HepG2 (cell line): ENCODE data around the gene SFXN5. TPM values are rescaled to one million over a fixed set of nuclear protein-coding genes. Genes with fewer than 3 reads are reported as not detected.

ENCODE experiments used
- ASH2L ChIP-seq: fragments of 300-600, 200-600 bp; sonication (generic); IDR thresholded peaks from 2 replicates; pipeline ENCODE4 v1.7.0; 2017; ENCODE audit warnings: low read depth, mild to moderate bottlenecking, moderate library complexity, mixed read lengths, low read length; ENCODE audit not compliant: insufficient read length
- CBFB ChIP-seq: sonication (generic); formaldehyde crosslinking; IDR thresholded peaks from 2 replicates; pipeline ENCODE4 v1.4.0; 2020; ENCODE audit warnings: missing genetic modification reagents
- DR1 ChIP-seq: sonication (generic); formaldehyde crosslinking; IDR thresholded peaks from 2 replicates; pipeline ENCODE4 v1.8.0; 2021; ENCODE audit warnings: mild to moderate bottlenecking, missing genetic modification reagents, inconsistent platforms
- HDAC2 ChIP-seq: sonication (generic); formaldehyde crosslinking; IDR thresholded peaks from 2 replicates; pipeline ENCODE4 v1.4.0; 2020; ENCODE audit warnings: missing genetic modification reagents
- HNRNPK ChIP-seq: fragments of 200-400 bp; formaldehyde crosslinking; IDR thresholded peaks from 2 replicates; pipeline ENCODE4 v1.6.1; 2018; ENCODE audit warnings: low read length, low read depth, moderate library complexity, mild to moderate bottlenecking; ENCODE audit not compliant: poor library complexity, severe bottlenecking
- KDM3A ChIP-seq: IDR thresholded peaks from 2 replicates; pipeline ENCODE4 v1.6.1; 2018; ENCODE audit warnings: low read depth, missing compliant biosample characterization
- KDM4B ChIP-seq: sonication (generic); formaldehyde crosslinking; IDR thresholded peaks from 2 replicates; pipeline ENCODE4 v1.4.0; 2020; ENCODE audit warnings: missing genetic modification reagents
- MAF1 ChIP-seq: sonication (generic); formaldehyde crosslinking; IDR thresholded peaks from 2 replicates; pipeline ENCODE4 v1.5.0; 2020; ENCODE audit warnings: missing genetic modification reagents, borderline replicate concordance
- MAFF ChIP-seq: IDR thresholded peaks from 2 replicates; pipeline ENCODE4 v1.6.1; 2011; ENCODE audit warnings: low read depth, low read length, improper control_type of control experiment
- MBNL3 ChIP-seq: fragments of 250-450 bp; sonication (Bioruptor Pico); conservative IDR thresholded peaks from 2 replicates; pipeline ENCODE4 v1.8.0; 2022; ENCODE audit warnings: mild to moderate bottlenecking, inconsistent platforms
- NFE2L2 ChIP-seq: fragments of 150-350 bp; IDR thresholded peaks from 2 replicates; pipeline ENCODE4 v1.6.1; 2014; ENCODE audit warnings: low read length
- NR2F6 ChIP-seq, 2 experiments: IDR thresholded peaks; 2 replicates each; pipeline ENCODE4 v1.6.1; 2016; ENCODE audit warnings: antibody characterized with exemption in 1 of 2, mild to moderate bottlenecking in 1 of 2
- REPIN1 ChIP-seq: sonication (generic); formaldehyde crosslinking; IDR thresholded peaks from 2 replicates; pipeline ENCODE4 v1.8.0; 2022; ENCODE audit warnings: missing genetic modification reagents, low read depth, mild to moderate bottlenecking, borderline replicate concordance
- RXRB ChIP-seq: IDR thresholded peaks from 2 replicates; pipeline ENCODE4 v1.6.1; 2016; ENCODE audit warnings: borderline replicate concordance, missing genetic modification reagents, missing compliant biosample characterization
- SMAD9 ChIP-seq: sonication (generic); formaldehyde crosslinking; IDR thresholded peaks from 2 replicates; pipeline ENCODE4 v1.5.1; 2020; ENCODE audit warnings: mild to moderate bottlenecking, missing genetic modification reagents
- TMF1 ChIP-seq: sonication (generic); formaldehyde crosslinking; IDR thresholded peaks from 2 replicates; pipeline ENCODE4 v1.8.1; 2022; ENCODE audit warnings: low read depth, missing genetic modification reagents
- ZNF143 ChIP-seq: sonication (generic); formaldehyde crosslinking; IDR thresholded peaks from 2 replicates; pipeline ENCODE4 v1.4.0; 2020; ENCODE audit warnings: missing genetic modification reagents
- ZNF766 ChIP-seq: sonication (generic); formaldehyde crosslinking; IDR thresholded peaks from 2 replicates; pipeline ENCODE4 v1.5.0; 2020; ENCODE audit warnings: missing genetic modification reagents, borderline replicate concordance
- ZNF777 ChIP-seq: sonication (generic); formaldehyde crosslinking; IDR thresholded peaks from 2 replicates; pipeline ENCODE4 v1.4.0; 2020; ENCODE audit warnings: missing genetic modification reagents
- polyA plus RNA-seq, 8 experiments: library from polyadenylated mRNA; depleted of rRNA in 3 of 8; stranded (reverse) in 7 of 8; unstranded in 1 of 8; fragments of >200 nt; fragmentation: Illumina TruSeq in 4 of 8; extraction: Trizol in 4 of 8; gene quantifications; 2 replicates each; pipeline versions ENCODE4 v1.2.1 to v1.2.3, GENCODE V29; 2011 to 2016; ENCODE audit warnings: low read depth in 4 of 8, missing spikeins in 1 of 8, mixed read lengths in 1 of 8; ENCODE audit not compliant: insufficient read depth in 1 of 8
- total RNA-seq, 5 experiments: library from RNA; depleted of rRNA; stranded (reverse); fragments of >200 nt; fragmentation: Illumina TruSeq; extraction: Trizol; gene quantifications; 2 replicates each; pipeline ENCODE4 v1.2.3, GENCODE V29; 2016; ENCODE audit warnings: low read depth in 1 of 5
- TF ChIP-seq, protein P1 (sequence below): sonication (generic); formaldehyde crosslinking; IDR thresholded peaks from 2 replicates; pipeline ENCODE4 v1.4.0; 2020; ENCODE audit warnings: mild to moderate bottlenecking, missing genetic modification reagents
- TF ChIP-seq, protein P2 (sequence below): sonication (generic); formaldehyde crosslinking; IDR thresholded peaks from 2 replicates; pipeline ENCODE4 v1.4.0; 2020; ENCODE audit warnings: missing genetic modification reagents

SFXN5 gene
- total and polyA plus RNA-seq, 2 of the 13 experiments (the other 11 are each of a cell fraction or from before 2014, with no cell fraction given), result 34.9 to 37.4 TPM

DNA sequence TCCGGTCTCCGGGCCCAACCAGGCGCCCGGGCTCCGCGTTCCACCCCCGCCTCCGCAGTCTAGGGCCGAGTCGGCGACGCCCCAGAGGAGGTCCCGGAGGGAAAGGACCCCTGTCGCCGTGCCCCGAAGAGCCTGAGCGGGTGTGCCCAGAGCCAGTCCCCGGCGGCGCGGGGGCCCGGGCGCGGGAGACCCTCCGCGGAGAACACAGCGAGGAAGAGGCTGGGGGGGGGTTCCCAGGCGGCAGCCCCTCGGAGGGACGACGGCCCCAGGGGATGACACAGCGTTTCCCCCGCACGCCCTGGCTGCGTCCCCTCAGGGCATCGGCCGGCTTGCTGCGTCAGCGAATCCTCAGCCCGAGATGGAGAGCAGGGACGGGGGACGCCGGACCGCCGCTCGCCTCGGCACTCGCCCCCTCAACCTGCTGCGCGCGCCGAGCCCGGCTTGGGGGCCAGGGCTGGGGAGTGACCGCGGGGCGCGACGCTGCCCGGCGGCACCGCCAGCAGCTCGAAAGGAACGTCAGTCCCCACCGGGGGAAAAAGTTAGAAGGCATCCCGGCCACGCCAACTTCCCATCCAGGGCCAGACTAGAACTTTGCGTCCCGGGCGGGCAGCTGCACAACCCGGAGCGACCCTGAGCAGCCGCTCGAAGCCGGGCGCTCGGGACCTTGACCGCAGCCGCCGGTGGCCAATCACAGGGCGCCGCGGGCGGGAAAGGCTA lies 711 bp downstream of the SFXN5 start (continued):
- TF ChIP-seq ZNF766 (CRISPR knock-in tag), result no peak; the same call in 1 of the 2 replicates
- TF ChIP-seq HDAC2, result no peak
- TF ChIP-seq, protein P1, sequence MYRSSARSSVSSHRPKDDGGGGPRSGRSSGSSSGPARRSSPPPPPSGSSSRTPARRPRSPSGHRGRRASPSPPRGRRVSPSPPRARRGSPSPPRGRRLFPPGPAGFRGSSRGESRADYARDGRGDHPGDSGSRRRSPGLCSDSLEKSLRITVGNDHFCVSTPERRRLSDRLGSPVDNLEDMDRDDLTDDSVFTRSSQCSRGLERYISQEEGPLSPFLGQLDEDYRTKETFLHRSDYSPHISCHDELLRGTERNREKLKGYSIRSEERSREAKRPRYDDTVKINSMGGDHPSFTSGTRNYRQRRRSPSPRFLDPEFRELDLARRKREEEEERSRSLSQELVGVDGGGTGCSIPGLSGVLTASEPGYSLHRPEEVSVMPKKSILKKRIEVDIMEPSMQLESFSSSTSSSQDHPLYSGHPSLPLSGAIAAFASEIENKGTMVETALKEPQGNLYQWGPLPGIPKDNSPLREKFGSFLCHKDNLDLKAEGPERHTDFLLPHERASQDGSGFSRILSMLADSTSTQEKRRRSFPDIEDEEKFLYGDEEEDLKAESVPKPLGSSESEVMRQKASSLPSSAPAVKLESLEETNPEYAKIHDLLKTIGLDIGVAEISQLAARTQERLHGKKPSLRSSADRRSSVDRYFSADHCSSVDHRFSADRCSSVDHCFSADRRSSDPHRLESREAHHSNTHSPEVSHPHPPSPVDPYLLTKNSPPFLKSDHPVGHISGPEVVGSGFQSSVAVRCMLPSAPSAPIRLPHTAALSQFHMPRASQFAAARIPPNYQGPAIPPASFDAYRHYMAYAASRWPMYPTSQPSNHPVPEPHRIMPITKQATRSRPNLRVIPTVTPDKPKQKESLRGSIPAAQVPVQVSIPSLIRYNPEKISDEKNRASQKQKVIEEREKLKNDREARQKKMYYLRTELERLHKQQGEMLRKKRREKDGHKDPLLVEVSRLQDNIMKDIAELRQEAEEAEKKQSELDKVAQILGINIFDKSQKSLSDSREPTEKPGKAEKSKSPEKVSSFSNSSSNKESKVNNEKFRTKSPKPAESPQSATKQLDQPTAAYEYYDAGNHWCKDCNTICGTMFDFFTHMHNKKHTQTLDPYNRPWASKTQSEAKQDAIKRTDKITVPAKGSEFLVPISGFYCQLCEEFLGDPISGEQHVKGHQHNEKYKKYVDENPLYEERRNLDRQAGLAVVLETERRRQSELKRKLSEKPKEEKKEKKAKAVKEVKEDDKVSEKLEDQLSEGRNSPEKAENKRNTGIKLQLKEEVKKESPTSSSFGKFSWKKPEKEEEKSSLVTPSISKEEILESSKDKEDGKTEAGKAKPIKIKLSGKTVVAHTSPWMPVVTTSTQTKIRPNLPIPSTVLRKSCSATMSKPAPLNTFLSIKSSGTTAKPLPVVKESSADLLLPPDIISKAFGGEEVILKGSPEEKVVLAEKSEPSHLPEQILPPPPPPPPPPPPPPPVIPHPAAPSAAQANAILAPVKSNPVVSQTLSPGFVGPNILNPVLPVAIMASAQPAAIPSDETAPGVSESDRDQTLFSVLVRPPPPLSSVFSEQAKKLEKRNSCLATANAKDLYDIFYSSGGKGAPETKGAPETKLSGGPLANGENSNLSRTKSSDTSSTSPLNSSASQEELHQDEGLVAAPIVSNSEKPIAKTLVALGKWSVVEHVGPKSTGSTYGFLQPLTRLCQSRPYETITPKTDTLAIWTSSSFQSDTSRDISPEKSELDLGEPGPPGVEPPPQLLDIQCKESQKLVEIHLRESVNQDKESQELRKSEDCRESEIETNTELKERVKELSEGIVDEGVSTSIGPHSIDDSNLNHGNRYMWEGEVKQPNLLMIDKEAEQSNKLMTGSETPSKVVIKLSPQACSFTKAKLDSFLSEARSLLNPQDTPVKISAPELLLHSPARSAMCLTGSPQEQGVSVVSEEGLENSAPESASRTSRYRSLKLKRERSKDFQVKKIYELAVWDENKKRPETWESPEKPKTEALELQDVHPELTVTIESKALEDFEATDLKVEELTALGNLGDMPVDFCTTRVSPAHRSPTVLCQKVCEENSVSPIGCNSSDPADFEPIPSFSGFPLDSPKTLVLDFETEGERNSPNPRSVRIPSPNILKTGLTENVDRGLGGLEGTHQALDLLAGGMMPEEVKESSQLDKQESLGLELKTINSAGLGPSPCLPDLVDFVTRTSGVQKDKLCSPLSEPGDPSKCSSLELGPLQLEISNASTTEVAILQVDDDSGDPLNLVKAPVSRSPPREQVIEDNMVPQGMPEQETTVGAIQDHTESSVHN (CRISPR knock-in tag), result no peak; the same call in 1 of the 2 replicates
- peak; percentile 54; the same call in 1 of the 2 replicates for TF ChIP-seq NFE2L2
- TF ChIP-seq, protein P2, sequence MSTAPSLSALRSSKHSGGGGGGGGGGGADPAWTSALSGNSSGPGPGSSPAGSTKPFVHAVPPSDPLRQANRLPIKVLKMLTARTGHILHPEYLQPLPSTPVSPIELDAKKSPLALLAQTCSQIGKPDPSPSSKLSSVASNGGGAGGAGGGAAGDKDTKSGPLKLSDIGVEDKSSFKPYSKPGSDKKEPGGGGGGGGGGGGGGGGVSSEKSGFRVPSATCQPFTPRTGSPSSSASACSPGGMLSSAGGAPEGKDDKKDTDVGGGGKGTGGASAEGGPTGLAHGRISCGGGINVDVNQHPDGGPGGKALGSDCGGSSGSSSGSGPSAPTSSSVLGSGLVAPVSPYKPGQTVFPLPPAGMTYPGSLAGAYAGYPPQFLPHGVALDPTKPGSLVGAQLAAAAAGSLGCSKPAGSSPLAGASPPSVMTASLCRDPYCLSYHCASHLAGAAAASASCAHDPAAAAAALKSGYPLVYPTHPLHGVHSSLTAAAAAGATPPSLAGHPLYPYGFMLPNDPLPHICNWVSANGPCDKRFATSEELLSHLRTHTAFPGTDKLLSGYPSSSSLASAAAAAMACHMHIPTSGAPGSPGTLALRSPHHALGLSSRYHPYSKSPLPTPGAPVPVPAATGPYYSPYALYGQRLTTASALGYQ (CRISPR knock-in tag), result peak; percentile 68; the same call in 1 of the 2 replicates
- no peak for TF ChIP-seq REPIN1 (CRISPR knock-in tag)
- no peak for TF ChIP-seq HNRNPK
- TF ChIP-seq KDM3A, result no peak
- TF ChIP-seq RXRB, result no peak
- TF ChIP-seq ASH2L, result peak; percentile 80
- TF ChIP-seq DR1 (CRISPR knock-in tag), result peak; percentile 36; the same call in 1 of the 2 replicates
- TF ChIP-seq KDM4B (CRISPR knock-in tag), result no peak
- no peak for TF ChIP-seq MBNL3 (CRISPR knock-in tag)
- peak; percentile 23; the same call in 1 of the 2 replicates for TF ChIP-seq MAF1
- peak; percentile 82; the same call in 1 of the 2 replicates for TF ChIP-seq MAFF
- TF ChIP-seq TMF1 (CRISPR knock-in tag), result 0 out of 2 replicates have a peak, but pooled peaks have one; percentile 54
- TF ChIP-seq NR2F6 (IDR thresholded peaks at IDR 0.05), result no peak
- TF ChIP-seq NR2F6 (CRISPR knock-in tag; IDR thresholded peaks at IDR 0.05), result peak; percentile 69; the same call in 1 of the 2 replicates
- TF ChIP-seq ZNF143 (CRISPR knock-in tag), result no peak
- TF ChIP-seq ZNF777 (CRISPR knock-in tag), result peak; percentile 68
- no peak for TF ChIP-seq SMAD9 (CRISPR knock-in tag)
- TF ChIP-seq CBFB (CRISPR knock-in tag), result no peak
